ENCODE measurements around the gene KCNMB2. TPM values are rescaled to one million over a fixed set of nuclear protein-coding genes. Genes with fewer than 3 reads are reported as not detected.

KCNMB2 gene
- total RNA-seq, 1 experiment from 2014 or later, result not detected

GRCh38 chr3:178672275-178672674 lies 136.0 kb downstream of the KCNMB2 start:
- peaks cover 12% of the 10 kb centered on the region for H3K4me1 Mint-ChIP-seq (ENCODE audit: low read depth, unreplicated experiment)
- H3K36me3 Mint-ChIP-seq (ENCODE audit: insufficient read depth, unreplicated experiment), result no peaks in the 10 kb centered on the region
- BruUV-seq (replicated peaks), result no TSS peak
- no peaks in the 10 kb centered on the region for H3K27me3 ChIP-seq (replicated peaks; ENCODE audit: control insufficient read depth, insufficient read depth, low read length)
- H3K9me3 Mint-ChIP-seq (ENCODE audit: unreplicated experiment), result no peaks in the 10 kb centered on the region
- H3K36me3 ChIP-seq (ENCODE audit: control insufficient read depth, insufficient read depth, low read length), result no peaks in the 10 kb centered on the region
- H3K27ac Mint-ChIP-seq (ENCODE audit: unreplicated experiment), result no peak overlapping the region
- CTCF ChIA-PET, result no interaction called here
- intact Hi-C loops (cut with micrococcal nuclease; ENCODE audit: unreplicated experiment), result no loop called here
- H3K27me3 Mint-ChIP-seq (ENCODE audit: insufficient read depth, unreplicated experiment), result no peaks in the 10 kb centered on the region
- DNase-seq, result no peak
- POLR2A ChIA-PET, result no interaction called here
- H3K9me3 ChIP-seq, result no peaks in the 10 kb centered on the region
- H3K4me3 Mint-ChIP-seq (ENCODE audit: unreplicated experiment), result no peak overlapping the region
- TF ChIP-seq, protein P1, sequence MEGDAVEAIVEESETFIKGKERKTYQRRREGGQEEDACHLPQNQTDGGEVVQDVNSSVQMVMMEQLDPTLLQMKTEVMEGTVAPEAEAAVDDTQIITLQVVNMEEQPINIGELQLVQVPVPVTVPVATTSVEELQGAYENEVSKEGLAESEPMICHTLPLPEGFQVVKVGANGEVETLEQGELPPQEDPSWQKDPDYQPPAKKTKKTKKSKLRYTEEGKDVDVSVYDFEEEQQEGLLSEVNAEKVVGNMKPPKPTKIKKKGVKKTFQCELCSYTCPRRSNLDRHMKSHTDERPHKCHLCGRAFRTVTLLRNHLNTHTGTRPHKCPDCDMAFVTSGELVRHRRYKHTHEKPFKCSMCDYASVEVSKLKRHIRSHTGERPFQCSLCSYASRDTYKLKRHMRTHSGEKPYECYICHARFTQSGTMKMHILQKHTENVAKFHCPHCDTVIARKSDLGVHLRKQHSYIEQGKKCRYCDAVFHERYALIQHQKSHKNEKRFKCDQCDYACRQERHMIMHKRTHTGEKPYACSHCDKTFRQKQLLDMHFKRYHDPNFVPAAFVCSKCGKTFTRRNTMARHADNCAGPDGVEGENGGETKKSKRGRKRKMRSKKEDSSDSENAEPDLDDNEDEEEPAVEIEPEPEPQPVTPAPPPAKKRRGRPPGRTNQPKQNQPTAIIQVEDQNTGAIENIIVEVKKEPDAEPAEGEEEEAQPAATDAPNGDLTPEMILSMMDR (IDR thresholded peaks at IDR 0.05; ENCODE audit: insufficient read depth in 1 of 2, low read depth in 1 of 2, low read length in 1 of 2, severe bottlenecking in 1 of 2, unreplicated experiment in 1 of 2), result no peak
- peaks cover 12% of the 10 kb centered on the region for H3K4me1 ChIP-seq
- H3K4me3 ChIP-seq (ENCODE audit: low read depth, low read length), result no peak overlapping the region

DNA sequence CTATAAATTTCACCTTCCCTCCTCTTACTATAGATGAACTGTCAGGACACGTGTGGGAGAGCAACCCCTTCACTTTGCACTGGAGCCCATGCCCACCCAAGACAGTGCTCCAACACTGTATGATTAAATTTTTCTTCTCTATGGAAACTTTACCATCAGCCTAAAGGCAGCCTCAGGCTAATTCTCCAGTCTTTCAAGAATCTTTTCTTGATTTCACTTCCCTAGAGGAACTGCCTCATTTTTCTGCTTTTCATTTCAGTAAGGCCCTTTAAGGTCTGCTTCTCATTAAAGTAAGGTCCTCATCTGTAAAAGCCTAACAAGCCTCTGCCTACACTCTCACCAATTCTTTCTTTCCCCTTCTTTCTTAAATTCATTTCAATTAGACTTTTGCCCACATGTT lies 137.3 kb downstream of the KCNMB2 start:
- ChIA-PET CTCF (no interaction called here), POLR2A (no interaction called here)
- H3K36me3 Mint-ChIP-seq (ENCODE audit: insufficient read depth, unreplicated experiment), result no peaks in the 10 kb centered on the region
- no TSS peak for BruUV-seq (replicated peaks)
- no peaks in the 10 kb centered on the region for H3K36me3 ChIP-seq (ENCODE audit: control insufficient read depth, insufficient read depth, low read length)
- no peaks in the 10 kb centered on the region for H3K9me3 Mint-ChIP-seq (ENCODE audit: unreplicated experiment)
- H3K9me3 ChIP-seq, result no peaks in the 10 kb centered on the region
- H3K27me3 ChIP-seq (replicated peaks; ENCODE audit: control insufficient read depth, insufficient read depth, low read length), result no peaks in the 10 kb centered on the region
- H3K4me3 Mint-ChIP-seq (ENCODE audit: unreplicated experiment), result no peak overlapping the region
- no peak overlapping the region for H3K27ac Mint-ChIP-seq (ENCODE audit: unreplicated experiment)
- intact Hi-C loops (cut with micrococcal nuclease; ENCODE audit: unreplicated experiment), result no loop called here
- H3K4me3 ChIP-seq (ENCODE audit: low read depth, low read length), result no peak overlapping the region
- H3K4me1 ChIP-seq, result peaks cover 12% of the 10 kb centered on the region
- DNase-seq, result no peak
- peaks cover 12% of the 10 kb centered on the region for H3K4me1 Mint-ChIP-seq (ENCODE audit: low read depth, unreplicated experiment)
- H3K27me3 Mint-ChIP-seq (ENCODE audit: insufficient read depth, unreplicated experiment), result no peaks in the 10 kb centered on the region
- TF ChIP-seq, protein P1 (IDR thresholded peaks at IDR 0.05; ENCODE audit: insufficient read depth in 1 of 2, low read depth in 1 of 2, low read length in 1 of 2, severe bottlenecking in 1 of 2, unreplicated experiment in 1 of 2), result no peak

DNA sequence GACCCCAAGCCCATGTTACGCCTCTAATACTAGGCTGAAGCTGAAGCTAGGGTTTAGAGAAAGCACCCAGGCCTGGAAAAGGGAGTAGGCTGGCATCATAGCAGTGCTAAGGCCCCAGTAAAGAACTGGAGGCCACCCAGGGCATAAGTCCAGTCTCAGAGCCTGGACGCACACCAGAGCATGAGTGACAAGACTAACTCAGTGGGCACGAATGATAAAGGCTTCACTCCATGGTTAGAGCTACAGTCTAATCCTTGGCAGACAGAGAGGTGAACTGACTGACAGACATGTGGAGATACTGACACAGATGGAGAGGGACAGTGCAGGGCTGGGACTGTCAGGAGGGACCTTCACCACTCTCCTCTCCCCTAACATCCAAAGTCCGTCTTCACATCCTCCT lies 139.8 kb downstream of the KCNMB2 start:
- intact Hi-C loops (cut with micrococcal nuclease; ENCODE audit: unreplicated experiment), result no loop called here
- Histone ChIP-seq H3K27me3 (replicated peaks; ENCODE audit: control insufficient read depth, insufficient read depth, low read length) (no peaks in the 10 kb centered on the region), H3K36me3 (ENCODE audit: control insufficient read depth, insufficient read depth, low read length) (no peaks in the 10 kb centered on the region), H3K9me3 (no peaks in the 10 kb centered on the region), H3K4me3 (ENCODE audit: low read depth, low read length) (no peak overlapping the region), H3K4me1 (0 out of 2 replicates have a peak, but pooled peaks cover 5% of the 10 kb centered on the region)
- no TSS peak for BruUV-seq (replicated peaks)
- H3K9me3 Mint-ChIP-seq (ENCODE audit: unreplicated experiment), result no peaks in the 10 kb centered on the region
- DNase-seq, result no peak
- TF ChIP-seq, protein P1 (IDR thresholded peaks at IDR 0.05; ENCODE audit: insufficient read depth in 1 of 2, low read depth in 1 of 2, low read length in 1 of 2, severe bottlenecking in 1 of 2, unreplicated experiment in 1 of 2), result no peak
- no peaks in the 10 kb centered on the region for H3K27me3 Mint-ChIP-seq (ENCODE audit: insufficient read depth, unreplicated experiment)
- POLR2A ChIA-PET, result no interaction called here
- H3K4me1 Mint-ChIP-seq (ENCODE audit: low read depth, unreplicated experiment), result peaks cover 11% of the 10 kb centered on the region
- CTCF ChIA-PET, result no interaction called here
- H3K4me3 Mint-ChIP-seq (ENCODE audit: unreplicated experiment), result no peak overlapping the region
- H3K27ac Mint-ChIP-seq (ENCODE audit: unreplicated experiment), result no peak overlapping the region
- no peaks in the 10 kb centered on the region for H3K36me3 Mint-ChIP-seq (ENCODE audit: insufficient read depth, unreplicated experiment)

Measured in Caco-2 (cell line).